Heart left ventricle (tissue), 13 donors: Measurements from ENCODE around the gene CRHR1.

Source experiments
- POLR2A ChIP-seq, 2 donors: fragments of 450-650 bp; IDR thresholded peaks; one replicate each; pipeline ENCODE4 v1.6.1; 2017; ENCODE audit warnings: antibody characterized with exemption in 2 of 2, mild to moderate bottlenecking in 2 of 2, moderate library complexity in 2 of 2
- TF ChIP-seq, protein P1 (sequence below), 12 donors: fragments of 200-600 bp; sonication (generic) in 4 of 12; IDR thresholded peaks; one replicate each; pipeline versions ENCODE4 v1.5.0 to v1.8.0; 2018 to 2022; ENCODE audit warnings: antibody characterized with exemption in 12 of 12, mild to moderate bottlenecking in 5 of 12
- donor health status: ischemic (EF 13 %, LVEDD 7.1; RV severe dilation, severe dysfunction).
- donor health status: DM: no; HTN: yes; CAD: no.
- donor health status: DM: no; HTN: no; CAD: no.
- donor health status: ischemic (EF 25% LVEDD 6.9; RV normal size, moderate dysfunction).
- donor health status: ischemic (EF 25% LVEDD 5.7; RV mildly dilated, moderate dysfunction).
- donor health status: ischemic (EF 35%, LVEDD 5.7; RV mildly dilated, moderate dysfunction).
- donor health status: nonischemic (EF 11% LVEDD 7.7; RV severe dilation, severe dysfunction).
- donor health status: DM: yes; HTN: yes; CAD: no.
- donor health status: PGD.
- donor health status: ischemic (EF 29% LVEDD 5.4; RV normal size, mild dysfunction).
- donor health status: nonischemic (EF 23%, LVEDD 6.1; RV moderate dilation, normal function).

DNA sequence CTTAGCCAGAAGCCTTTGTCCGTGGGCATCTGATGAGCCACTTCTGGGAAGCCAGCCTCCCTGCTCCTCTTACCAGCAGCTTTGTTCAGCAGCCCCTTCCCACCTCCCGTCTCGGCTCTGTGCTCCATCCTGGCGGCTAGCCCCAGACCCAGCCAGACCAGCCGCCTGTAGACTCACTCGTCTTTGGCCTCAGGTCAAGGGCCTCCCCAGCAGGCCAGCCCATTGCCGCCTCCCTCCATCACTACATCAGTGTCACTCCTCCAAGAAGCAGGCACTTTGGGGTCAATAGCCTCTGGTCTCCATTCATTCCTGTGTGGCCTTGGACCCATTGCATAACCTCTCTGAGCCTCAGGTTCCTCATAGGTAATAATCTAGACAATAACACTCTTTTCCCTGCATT lies 20.9 kb upstream of the CRHR1 start:
- TF ChIP-seq, protein P1, sequence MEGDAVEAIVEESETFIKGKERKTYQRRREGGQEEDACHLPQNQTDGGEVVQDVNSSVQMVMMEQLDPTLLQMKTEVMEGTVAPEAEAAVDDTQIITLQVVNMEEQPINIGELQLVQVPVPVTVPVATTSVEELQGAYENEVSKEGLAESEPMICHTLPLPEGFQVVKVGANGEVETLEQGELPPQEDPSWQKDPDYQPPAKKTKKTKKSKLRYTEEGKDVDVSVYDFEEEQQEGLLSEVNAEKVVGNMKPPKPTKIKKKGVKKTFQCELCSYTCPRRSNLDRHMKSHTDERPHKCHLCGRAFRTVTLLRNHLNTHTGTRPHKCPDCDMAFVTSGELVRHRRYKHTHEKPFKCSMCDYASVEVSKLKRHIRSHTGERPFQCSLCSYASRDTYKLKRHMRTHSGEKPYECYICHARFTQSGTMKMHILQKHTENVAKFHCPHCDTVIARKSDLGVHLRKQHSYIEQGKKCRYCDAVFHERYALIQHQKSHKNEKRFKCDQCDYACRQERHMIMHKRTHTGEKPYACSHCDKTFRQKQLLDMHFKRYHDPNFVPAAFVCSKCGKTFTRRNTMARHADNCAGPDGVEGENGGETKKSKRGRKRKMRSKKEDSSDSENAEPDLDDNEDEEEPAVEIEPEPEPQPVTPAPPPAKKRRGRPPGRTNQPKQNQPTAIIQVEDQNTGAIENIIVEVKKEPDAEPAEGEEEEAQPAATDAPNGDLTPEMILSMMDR (IDR thresholded peaks at IDR 0.05): no peak
- no peak for TF ChIP-seq POLR2A (IDR thresholded peaks at IDR 0.05)
